Glutamatergic neuron (in vitro differentiated cells): ENCODE measurements around the gene HACE1. TPM values are rescaled to one million over a fixed set of nuclear protein-coding genes. Genes with fewer than 3 reads are reported as not detected.

ENCODE experiments used
- DNase-seq: peaks from one replicate; pipeline ENCODE4 v3.0.0; 2022
- H3K27ac Mint-ChIP-seq: one replicate; pipeline ENCODE4 v1.8.0; 2020; ENCODE audit warnings: mild to moderate bottlenecking, mixed read lengths, inconsistent platforms; ENCODE audit not compliant: unreplicated experiment
- H3K27me3 Mint-ChIP-seq: one replicate; pipeline ENCODE4 v1.8.0; 2020; ENCODE audit warnings: mild to moderate bottlenecking, moderate library complexity, mixed read lengths, inconsistent platforms; ENCODE audit not compliant: unreplicated experiment
- H3K36me3 Mint-ChIP-seq: one replicate; pipeline ENCODE4 v1.8.0; 2020; ENCODE audit warnings: mild to moderate bottlenecking, mixed read lengths, inconsistent platforms; ENCODE audit not compliant: unreplicated experiment
- H3K4me1 Mint-ChIP-seq: one replicate; pipeline ENCODE4 v1.8.0; 2020; ENCODE audit warnings: mild to moderate bottlenecking, low read depth, mixed read lengths, inconsistent platforms; ENCODE audit not compliant: unreplicated experiment
- H3K4me3 Mint-ChIP-seq: one replicate; pipeline ENCODE4 v1.8.0; 2020; ENCODE audit warnings: mild to moderate bottlenecking, mixed read lengths, inconsistent platforms; ENCODE audit not compliant: unreplicated experiment
- H3K9me3 Mint-ChIP-seq: one replicate; pipeline ENCODE4 v1.8.0; 2020; ENCODE audit warnings: mild to moderate bottlenecking, moderate library complexity, mixed read lengths, inconsistent platforms; ENCODE audit not compliant: unreplicated experiment
- CTCF ChIP-seq: fragments of 200-600 bp; sonication (generic); IDR thresholded peaks from one replicate; pipeline ENCODE4 v1.5.0; 2021; ENCODE audit not compliant: partially characterized antibody, unreplicated experiment
- total RNA-seq: library from RNA; stranded (reverse); fragmentation: NEBNext Ultra II Directional; extraction: Animal tissue kit (Norgen Biotek cat#: 25700); gene quantifications from one replicate; pipeline ENCODE4 v1.2.1, GENCODE V29; 2021; ENCODE audit not compliant: unreplicated experiment

Gene HACE1
- total RNA-seq, 1 donor from 2014 or later, result 22.0 TPM

- TF ChIP-seq CTCF, result no peak
- H3K4me1 Mint-ChIP-seq, result peaks cover 8% of the 10 kb centered on the region
- no peak overlapping the region for H3K4me3 Mint-ChIP-seq
- no peak overlapping the region for H3K27ac Mint-ChIP-seq
- H3K27me3 Mint-ChIP-seq, result no peaks in the 10 kb centered on the region
- DNase-seq, result no peak
- peaks cover 1% of the 10 kb centered on the region for H3K9me3 Mint-ChIP-seq
- H3K36me3 Mint-ChIP-seq, result no peaks in the 10 kb centered on the region
Observed at GRCh38 chr6:104705095-104705707, 154.5 kb downstream of the HACE1 start.

DNA sequence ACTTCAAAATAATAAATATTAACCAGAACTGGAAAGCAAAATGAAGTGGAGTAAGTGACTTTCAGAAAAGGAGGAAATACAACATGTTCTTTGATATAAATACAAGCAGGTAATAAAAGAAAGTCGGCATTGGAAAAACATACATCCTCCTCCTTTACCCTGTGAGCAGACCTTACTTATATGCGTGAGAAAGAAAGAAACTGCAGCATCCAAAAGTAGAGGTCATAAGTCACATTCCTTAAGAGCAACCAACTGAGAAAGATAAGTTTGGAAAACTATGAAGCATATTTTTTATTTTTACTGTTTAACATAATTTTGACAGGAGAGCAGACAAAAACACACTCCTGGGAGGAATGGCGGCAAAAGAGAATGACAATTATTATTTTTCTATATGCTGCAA lies 155.5 kb downstream of the HACE1 start:
- no peak for TF ChIP-seq CTCF
- H3K4me1 Mint-ChIP-seq, result peaks cover 14% of the 10 kb centered on the region
- H3K27me3 Mint-ChIP-seq, result no peaks in the 10 kb centered on the region
- H3K4me3 Mint-ChIP-seq, result no peak overlapping the region
- no peak overlapping the region for H3K27ac Mint-ChIP-seq
- H3K9me3 Mint-ChIP-seq, result peaks cover 1% of the 10 kb centered on the region
- no peak for DNase-seq
- no peaks in the 10 kb centered on the region for H3K36me3 Mint-ChIP-seq

DNA sequence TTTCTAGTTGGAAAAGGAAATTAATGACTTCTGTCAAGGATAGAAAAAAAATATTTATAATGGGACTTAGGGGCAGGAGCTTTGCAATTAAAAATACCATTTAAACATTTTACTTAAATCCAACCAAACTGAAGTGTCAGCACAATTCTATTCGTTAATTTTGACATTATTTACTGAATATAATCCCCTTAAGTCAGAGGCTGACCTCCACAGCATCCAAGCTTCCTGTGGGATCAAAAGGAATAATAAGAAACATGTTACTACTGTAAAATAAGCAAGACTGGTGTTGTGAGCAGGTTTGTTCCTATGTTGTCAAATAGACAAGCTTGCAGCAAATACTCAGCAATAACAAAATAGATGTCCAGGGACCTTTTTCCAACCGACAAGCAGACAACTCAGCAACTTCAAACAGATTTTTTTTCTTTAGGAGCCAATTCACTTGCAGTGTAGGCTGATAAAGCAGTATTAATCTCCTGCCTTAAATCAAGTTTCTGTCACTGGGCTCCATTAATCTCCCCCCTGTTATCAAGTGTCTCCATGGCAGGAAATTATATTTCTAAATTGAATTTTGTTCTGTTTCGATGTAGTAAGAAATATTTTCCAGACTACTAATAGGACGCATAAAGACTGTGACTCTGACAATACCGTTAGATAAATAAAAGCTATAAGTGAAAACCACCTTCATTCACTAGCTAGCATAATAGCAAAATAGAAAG lies 157.4 kb downstream of the HACE1 start:
- no peak overlapping the region for H3K4me3 Mint-ChIP-seq
- H3K27ac Mint-ChIP-seq, result no peak overlapping the region

DNA sequence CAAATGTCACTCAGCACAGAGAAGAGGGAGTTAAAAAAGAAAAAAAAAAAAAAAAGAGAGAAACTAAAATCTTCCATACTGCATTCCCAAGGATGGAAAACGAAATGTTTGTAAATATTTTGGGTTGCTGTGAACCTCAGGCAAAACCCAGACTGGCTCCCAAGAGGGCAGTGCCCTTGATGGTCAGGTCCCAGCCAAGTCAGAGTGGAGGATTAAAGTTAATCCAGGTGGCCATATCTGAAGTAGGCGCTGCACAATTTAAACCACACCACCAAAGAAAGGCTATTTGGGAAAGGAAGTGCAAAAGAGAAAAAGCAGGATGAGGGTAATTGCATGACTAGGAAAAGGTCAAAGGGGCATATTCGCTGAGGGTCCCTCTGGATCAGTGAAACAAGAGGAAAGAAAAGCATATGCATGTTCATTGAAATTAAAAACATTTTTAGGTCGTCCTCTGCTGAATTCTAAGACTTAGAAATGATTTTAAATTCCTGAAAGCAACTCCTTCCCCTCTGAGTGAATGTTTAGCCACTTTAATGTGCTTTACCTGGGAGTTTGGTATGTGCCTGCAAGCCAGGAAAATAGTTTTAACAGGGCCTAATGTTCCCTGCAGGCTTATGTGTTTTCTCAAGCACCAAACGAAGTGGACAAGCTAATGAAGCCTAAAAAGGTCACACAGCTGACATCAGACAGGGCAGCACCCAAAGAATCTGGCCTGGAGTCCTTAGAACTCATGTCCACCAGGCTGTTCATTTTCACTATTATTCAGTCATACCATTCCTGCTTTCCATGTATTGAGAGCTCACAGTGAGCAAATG lies 159.1 kb downstream of the HACE1 start:
- Mint-ChIP-seq H3K9me3 (no peaks in the 10 kb centered on the region), H3K4me1 (peaks cover 14% of the 10 kb centered on the region), H3K4me3 (no peak overlapping the region), H3K36me3 (no peaks in the 10 kb centered on the region), H3K27me3 (no peaks in the 10 kb centered on the region), H3K27ac (peak overlapping the region; percentile 39)
- no peak for DNase-seq
- no peak for TF ChIP-seq CTCF

More for the DNA sequence above, 157.4 kb downstream of the HACE1 start:
- no peaks in the 10 kb centered on the region for H3K27me3 Mint-ChIP-seq
- H3K4me1 Mint-ChIP-seq, result peaks cover 14% of the 10 kb centered on the region
- H3K36me3 Mint-ChIP-seq, result no peaks in the 10 kb centered on the region
- H3K9me3 Mint-ChIP-seq, result peaks cover 1% of the 10 kb centered on the region
- no peak for DNase-seq
- no peak for TF ChIP-seq CTCF
